ENCODE data around the gene UNC5B.

- TF ChIP-seq CTCF (IDR thresholded peaks at IDR 0.05) = no peak
- no peak for TF ChIP-seq ZSCAN18 (CRISPR knock-in tag; IDR thresholded peaks at IDR 0.05)
- no peak for TF ChIP-seq MLX (CRISPR knock-in tag; IDR thresholded peaks at IDR 0.05)
- no peak for TF ChIP-seq JUN (CRISPR knock-in tag; IDR thresholded peaks at IDR 0.05)
- TF ChIP-seq, protein P1, sequence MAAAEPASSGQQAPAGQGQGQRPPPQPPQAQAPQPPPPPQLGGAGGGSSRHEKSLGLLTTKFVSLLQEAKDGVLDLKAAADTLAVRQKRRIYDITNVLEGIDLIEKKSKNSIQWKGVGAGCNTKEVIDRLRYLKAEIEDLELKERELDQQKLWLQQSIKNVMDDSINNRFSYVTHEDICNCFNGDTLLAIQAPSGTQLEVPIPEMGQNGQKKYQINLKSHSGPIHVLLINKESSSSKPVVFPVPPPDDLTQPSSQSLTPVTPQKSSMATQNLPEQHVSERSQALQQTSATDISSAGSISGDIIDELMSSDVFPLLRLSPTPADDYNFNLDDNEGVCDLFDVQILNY (CRISPR knock-in tag; IDR thresholded peaks at IDR 0.05) = no peak
- TF ChIP-seq, protein P2, sequence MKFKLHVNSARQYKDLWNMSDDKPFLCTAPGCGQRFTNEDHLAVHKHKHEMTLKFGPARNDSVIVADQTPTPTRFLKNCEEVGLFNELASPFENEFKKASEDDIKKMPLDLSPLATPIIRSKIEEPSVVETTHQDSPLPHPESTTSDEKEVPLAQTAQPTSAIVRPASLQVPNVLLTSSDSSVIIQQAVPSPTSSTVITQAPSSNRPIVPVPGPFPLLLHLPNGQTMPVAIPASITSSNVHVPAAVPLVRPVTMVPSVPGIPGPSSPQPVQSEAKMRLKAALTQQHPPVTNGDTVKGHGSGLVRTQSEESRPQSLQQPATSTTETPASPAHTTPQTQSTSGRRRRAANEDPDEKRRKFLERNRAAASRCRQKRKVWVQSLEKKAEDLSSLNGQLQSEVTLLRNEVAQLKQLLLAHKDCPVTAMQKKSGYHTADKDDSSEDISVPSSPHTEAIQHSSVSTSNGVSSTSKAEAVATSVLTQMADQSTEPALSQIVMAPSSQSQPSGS (CRISPR knock-in tag; IDR thresholded peaks at IDR 0.05; ENCODE audit: borderline replicate concordance, low read depth) = no peak
- TF ChIP-seq ZNF232 (CRISPR knock-in tag; IDR thresholded peaks at IDR 0.05) = no peak
- TF ChIP-seq NR1H2 (CRISPR knock-in tag; IDR thresholded peaks at IDR 0.05) = no peak
Observed at GRCh38 chr10:71205468-71205867, 6.9 kb upstream of the UNC5B start.

All from WTC11 (cell line).